Ascending aorta (tissue), 2 donors: ENCODE data around the gene EEF1B2. TPM values are rescaled to one million over a fixed set of nuclear protein-coding genes. Genes with fewer than 3 reads are reported as not detected.
"Not testable (repeated sequence)": the region's sequence is repeated elsewhere in the genome, so short reads cannot be mapped to it uniquely, and the experiment has no call there.

Experiments
- DNase-seq, 2 donors: peaks; one replicate each; pipeline ENCODE4 v3.0.0-alpha.2; 2019; ENCODE audit warnings: low spot score in 2 of 2
- H3K27ac ChIP-seq, 2 donors: fragments of 200-600 bp; sonication (generic); one replicate each; pipeline ENCODE4 v1.5.1; 2016 to 2017; ENCODE audit warnings: mild to moderate bottlenecking in 1 of 2
- H3K27me3 ChIP-seq: fragments of 200-600 bp; sonication (generic); one replicate; pipeline ENCODE4 v1.5.1; 2017
- H3K36me3 ChIP-seq, 2 donors: fragments of 200-600 bp; sonication (generic); one replicate each; pipeline ENCODE4 v1.5.1; 2016
- H3K4me1 ChIP-seq, 2 donors: fragments of 200-600 bp; sonication (generic); one replicate each; pipeline ENCODE4 v1.5.1; 2016 to 2017; ENCODE audit warnings: mild to moderate bottlenecking in 1 of 2
- H3K4me3 ChIP-seq, 2 donors: fragments of 200-600 bp; sonication (generic); one replicate each; pipeline ENCODE4 v1.5.1; 2016 to 2017; ENCODE audit warnings: mild to moderate bottlenecking in 1 of 2
- H3K9me3 ChIP-seq, 2 donors: fragments of 200-600 bp; sonication (generic); one replicate each; pipeline ENCODE4 v1.5.1; 2016
- intact Hi-C: fragments of 100-400 bp; cut with DNase I; formaldehyde crosslinking; loops from one replicate; pipeline ENCODE4 v1.15.1; 2023
- total RNA-seq: library from RNA; depleted of rRNA; stranded (reverse); fragments of >200 nt; gene quantifications from one replicate; pipeline ENCODE4 v1.1.0, GENCODE V29; 2016
- TF ChIP-seq, protein P1 (sequence below), 3 experiments: fragments of 200-600 bp in 2 of 3; fragments of 450-650 bp in 1 of 3; sonication (generic) in 2 of 3; IDR thresholded peaks; one replicate each; pipeline ENCODE4 v1.5.1; 2016 to 2019; ENCODE audit warnings: antibody characterized with exemption in 3 of 3, mild to moderate bottlenecking in 1 of 3, moderate library complexity in 1 of 3

EEF1B2 gene
- total RNA-seq, 1 donor from 2014 or later = 229 TPM

DNA sequence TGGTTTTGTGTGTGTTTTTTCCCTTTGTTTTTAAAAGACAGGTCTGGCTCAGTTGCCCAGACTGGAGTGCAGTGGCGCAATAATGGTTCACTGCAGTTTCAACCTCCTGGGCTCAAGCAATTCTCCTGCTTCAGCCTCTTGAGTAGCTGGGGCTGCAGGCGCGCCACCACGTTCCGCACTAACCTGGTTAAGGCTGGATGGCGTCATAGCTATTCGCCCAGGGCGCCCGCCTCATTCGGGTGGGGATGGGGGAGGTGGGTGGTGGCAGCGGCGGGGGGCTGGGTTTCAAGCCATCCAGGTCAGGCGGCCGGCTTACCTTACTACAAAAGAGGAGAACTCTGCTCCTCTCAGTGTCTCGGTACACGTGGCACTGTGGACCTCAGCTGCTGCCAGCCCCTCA, 42.8 kb downstream of the EEF1B2 start:
- H3K27ac ChIP-seq = no peak overlapping the region
- no peaks in the 10 kb centered on the region for H3K4me1 ChIP-seq
- no peak overlapping the region for H3K4me3 ChIP-seq
- TF ChIP-seq, protein P1, sequence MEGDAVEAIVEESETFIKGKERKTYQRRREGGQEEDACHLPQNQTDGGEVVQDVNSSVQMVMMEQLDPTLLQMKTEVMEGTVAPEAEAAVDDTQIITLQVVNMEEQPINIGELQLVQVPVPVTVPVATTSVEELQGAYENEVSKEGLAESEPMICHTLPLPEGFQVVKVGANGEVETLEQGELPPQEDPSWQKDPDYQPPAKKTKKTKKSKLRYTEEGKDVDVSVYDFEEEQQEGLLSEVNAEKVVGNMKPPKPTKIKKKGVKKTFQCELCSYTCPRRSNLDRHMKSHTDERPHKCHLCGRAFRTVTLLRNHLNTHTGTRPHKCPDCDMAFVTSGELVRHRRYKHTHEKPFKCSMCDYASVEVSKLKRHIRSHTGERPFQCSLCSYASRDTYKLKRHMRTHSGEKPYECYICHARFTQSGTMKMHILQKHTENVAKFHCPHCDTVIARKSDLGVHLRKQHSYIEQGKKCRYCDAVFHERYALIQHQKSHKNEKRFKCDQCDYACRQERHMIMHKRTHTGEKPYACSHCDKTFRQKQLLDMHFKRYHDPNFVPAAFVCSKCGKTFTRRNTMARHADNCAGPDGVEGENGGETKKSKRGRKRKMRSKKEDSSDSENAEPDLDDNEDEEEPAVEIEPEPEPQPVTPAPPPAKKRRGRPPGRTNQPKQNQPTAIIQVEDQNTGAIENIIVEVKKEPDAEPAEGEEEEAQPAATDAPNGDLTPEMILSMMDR (IDR thresholded peaks at IDR 0.05) = no peak
- no peaks in the 10 kb centered on the region for H3K36me3 ChIP-seq
- H3K9me3 ChIP-seq = no peaks in the 10 kb centered on the region
- intact Hi-C loops = no loop called here
- no peak for DNase-seq
- no peaks in the 10 kb centered on the region for H3K27me3 ChIP-seq

DNA sequence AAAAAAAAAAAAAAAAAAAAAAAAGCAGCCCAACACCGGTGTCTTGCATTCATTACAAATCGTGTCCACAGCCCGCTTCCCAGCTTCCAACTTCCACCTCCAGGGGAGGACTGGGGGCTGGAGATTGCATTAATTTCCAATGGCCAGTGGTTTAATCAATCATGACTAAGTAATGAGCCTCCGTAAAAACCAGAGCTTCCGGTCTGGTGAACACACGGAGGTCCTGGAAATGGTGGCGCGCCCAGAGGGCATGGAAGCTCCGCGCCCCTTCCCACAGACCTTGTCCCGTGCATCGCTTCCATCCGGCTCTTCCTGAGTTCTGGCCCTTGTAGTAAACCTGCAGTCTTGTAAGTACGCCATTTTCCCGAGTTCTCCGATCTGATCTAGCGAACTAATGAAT, 43.6 kb downstream of the EEF1B2 start:
- Histone ChIP-seq H3K27me3 (no peaks in the 10 kb centered on the region), H3K4me1 (no peaks in the 10 kb centered on the region), H3K4me3 (no peak overlapping the region), H3K9me3 (no peaks in the 10 kb centered on the region), H3K36me3 (no peaks in the 10 kb centered on the region), H3K27ac (no peak overlapping the region)
- TF ChIP-seq, protein P1 (IDR thresholded peaks at IDR 0.05) = no peak
- no peak for DNase-seq
- intact Hi-C loops = no loop called here

DNA sequence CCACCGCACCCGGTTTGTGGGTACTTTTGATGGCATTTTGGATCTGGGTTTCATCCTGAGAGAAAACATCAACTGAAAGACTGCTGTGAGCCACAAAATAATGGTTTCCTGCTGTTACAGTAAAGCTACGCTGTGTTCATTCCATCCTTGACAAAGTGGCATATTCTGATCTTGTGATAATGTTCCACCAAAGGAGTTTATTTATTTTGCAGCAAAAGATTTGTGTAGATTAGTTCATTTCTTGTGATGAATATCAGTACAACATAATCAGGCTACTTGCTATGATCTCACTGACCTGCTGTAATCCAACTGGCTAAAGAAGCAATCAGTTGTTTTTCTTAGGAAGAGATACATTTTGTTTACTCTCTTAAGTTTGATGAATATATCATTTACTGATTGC, 45.0 kb downstream of the EEF1B2 start:
- DNase-seq = no peak
- no peaks in the 10 kb centered on the region for H3K9me3 ChIP-seq
- no peak overlapping the region for H3K4me3 ChIP-seq
- no peaks in the 10 kb centered on the region for H3K27me3 ChIP-seq
- H3K4me1 ChIP-seq = no peaks in the 10 kb centered on the region
- intact Hi-C loops = no loop called here
- H3K27ac ChIP-seq = no peak overlapping the region
- TF ChIP-seq, protein P1 (IDR thresholded peaks at IDR 0.05) = no peak
- H3K36me3 ChIP-seq = no peaks in the 10 kb centered on the region

DNA sequence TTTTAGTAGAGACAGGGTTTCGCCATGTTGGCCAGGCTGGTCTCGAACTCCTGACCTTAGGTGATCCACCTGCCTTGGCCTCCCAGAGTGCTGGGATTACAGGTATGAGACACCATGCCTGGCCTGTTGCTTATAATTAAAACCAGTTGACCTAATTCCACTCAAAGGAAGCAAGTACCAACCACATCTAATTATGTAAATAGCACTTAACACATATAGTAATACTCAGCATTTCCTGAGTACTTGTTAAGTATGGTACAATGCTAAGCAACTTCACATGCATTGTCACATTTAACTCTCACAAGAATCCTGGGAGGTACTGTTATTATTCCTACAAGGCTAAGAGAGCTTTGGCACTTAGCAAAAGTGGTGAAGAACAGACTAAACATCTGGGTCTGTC, 47.6 kb downstream of the EEF1B2 start:
- H3K4me3 ChIP-seq, H3K27ac ChIP-seq, H3K4me1 ChIP-seq, intact Hi-C loops, DNase-seq, H3K9me3 ChIP-seq, H3K36me3 ChIP-seq, H3K27me3 ChIP-seq: not testable (repeated sequence)

DNA sequence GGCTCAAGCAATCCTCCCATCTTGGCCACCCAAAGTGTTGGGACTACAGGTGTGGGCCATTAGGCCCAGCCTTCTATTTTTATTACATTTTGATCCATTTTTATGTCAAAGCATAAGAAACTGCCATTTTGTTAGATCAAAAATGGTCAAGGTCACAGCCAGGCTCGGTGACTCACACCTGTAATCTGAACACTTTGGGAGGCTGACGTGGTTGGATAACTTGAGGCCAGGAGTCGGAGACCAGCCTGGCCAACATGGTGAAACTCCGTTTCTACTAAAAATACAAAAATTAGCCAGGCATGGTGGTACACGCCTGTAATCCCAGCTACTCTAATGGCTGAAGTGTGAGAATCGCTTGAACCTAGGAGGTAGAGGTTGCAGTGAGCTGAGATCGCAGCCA, 49.2 kb downstream of the EEF1B2 start:
- Histone ChIP-seq H3K4me3 (no peak overlapping the region), H3K9me3 (no peaks in the 10 kb centered on the region), H3K4me1 (no peaks in the 10 kb centered on the region), H3K27ac (no peak overlapping the region), H3K36me3 (no peaks in the 10 kb centered on the region), H3K27me3 (no peaks in the 10 kb centered on the region)
- intact Hi-C loops = no loop called here
- TF ChIP-seq, protein P1 (IDR thresholded peaks at IDR 0.05) = no peak
- no peak for DNase-seq

DNA sequence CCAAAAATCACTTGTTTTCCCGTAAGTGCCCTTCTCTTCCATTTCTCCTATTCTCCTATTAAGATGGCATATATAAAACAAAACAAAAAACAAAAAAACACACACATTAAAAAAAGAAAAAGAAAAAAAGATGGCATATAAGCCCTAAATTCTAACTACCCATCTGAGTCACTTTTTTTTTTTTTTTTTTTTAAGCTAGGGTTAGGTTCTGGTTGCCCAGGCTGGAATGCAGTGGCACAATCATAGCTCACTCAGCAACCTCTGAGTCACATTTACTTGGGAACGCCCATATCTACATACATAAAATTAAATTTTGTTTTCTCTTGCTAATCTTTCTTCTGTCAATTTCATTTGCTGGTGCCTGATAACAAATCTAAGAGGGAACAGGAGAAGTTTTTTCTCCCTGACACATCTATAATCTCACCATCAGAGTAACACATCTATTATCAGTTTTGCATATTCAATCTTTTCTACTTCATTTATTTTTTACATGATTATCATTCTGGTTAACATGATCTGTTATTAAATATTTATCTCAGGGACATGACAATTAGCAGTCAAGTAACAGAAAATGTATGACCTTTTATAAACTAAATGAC, 52.1 kb downstream of the EEF1B2 start:
- TF ChIP-seq, protein P1 (IDR thresholded peaks at IDR 0.05) = no peak
- Histone ChIP-seq H3K4me1 (no peaks in the 10 kb centered on the region), H3K27ac (no peak overlapping the region), H3K4me3 (no peak overlapping the region), H3K9me3 (no peaks in the 10 kb centered on the region), H3K27me3 (no peaks in the 10 kb centered on the region), H3K36me3 (no peaks in the 10 kb centered on the region)
- intact Hi-C loops = no loop called here
- DNase-seq = no peak

Other genes with a start within 250 kb of the EEF1B2 start
- 10.1 TPM for gene INO80D, start 73.7 kb upstream of the EEF1B2 start, total RNA-seq
- 16.4 TPM for gene NDUFS1, start 451 bp upstream of the EEF1B2 start, total RNA-seq
- gene ZDBF2, start 114.8 kb downstream of the EEF1B2 start, total RNA-seq = 5.0 TPM